UCSD-AML1 (cell line): ENCODE data around the gene BCAS1.

Source experiments
- DNase-seq: peaks from one replicate; lab custom pipeline; 2025; ENCODE audit not compliant: unreplicated experiment; lab: John Stamatoyannopoulos, UW

Gene BCAS1

DNA sequence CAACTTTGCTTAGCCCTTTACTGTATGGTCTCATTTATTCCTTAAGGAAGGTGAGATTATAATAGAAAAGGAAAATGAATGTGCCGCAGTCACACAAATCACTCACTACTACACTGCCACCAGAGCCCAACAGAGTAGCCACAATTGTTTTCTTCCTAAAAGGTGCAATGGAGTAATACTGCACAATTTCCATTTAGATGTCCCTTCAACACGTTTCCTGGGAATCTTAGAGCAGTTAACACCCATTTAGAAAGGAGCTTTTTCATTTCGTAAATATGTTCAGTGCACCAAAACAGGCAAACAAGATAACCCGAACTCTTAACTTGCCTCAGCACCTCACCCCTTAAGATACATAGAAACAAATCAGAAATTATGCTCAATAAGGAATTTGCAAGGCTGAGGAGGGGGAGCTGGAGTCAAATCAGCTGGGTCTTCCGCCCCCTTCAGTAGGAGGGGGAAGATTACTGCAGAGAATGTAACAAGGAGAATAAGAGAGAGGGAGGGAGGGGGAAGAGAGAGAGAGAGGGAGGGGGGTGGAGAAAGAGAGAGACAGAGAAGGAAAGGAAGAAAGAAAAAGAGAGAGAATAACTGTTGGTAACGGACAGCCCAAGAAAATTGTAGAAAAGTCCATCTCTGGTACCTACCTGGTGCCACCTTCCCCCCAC is 155.5 kb downstream of the BCAS1 start:
- DNase-seq, result no peak

DNA sequence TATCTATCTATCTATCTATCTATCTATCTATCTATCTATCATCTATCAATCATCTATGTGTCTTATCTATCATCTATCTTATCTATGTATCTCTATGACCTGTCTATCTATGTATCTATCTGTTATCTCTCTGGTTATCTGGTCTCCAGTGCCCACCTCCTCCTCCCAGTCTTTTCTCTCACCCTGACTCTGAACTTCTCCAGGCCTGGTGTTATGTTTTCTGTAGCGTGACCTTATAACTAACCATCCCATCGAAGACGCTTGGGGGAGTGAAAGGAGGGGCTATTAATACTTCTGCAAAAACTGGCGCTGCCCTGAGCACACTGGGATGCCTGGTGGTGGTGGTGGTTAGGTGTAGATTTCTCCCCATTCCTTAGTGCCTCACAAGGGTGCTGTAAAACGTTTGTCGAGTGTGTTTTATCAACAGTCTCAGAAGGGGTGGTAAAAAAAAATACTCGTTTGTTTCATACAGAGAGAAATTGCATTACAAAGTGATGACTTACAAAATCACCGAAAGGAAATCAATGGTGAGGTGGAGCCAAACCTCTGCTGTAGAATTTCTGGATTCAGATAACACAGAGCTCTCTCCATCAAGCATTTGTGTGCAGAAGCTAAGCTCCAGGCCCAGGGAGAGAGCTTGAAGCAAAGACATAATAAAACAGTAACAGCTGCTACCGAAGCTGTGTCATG is 156.2 kb downstream of the BCAS1 start:
- DNase-seq, result no peak

DNA sequence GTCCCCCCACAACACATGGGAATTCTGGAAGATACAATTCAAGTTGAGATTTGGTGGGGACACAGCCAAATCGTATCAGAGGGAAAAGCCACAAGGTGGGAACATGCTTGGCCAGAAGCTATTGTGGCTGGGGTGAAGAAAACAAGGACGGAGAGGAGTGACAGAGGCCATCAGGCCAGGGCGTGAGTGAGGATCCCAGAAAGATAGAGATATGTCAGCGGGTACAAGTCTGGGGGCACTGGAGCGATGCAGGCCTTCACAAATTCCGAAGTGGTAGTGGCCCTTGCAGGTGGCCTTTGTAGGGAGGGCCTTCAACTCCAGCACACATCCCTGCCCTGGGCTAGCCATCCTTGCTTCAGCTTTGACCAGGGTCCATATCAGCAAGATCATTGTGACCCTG is 159.1 kb downstream of the BCAS1 start:
- no peak for DNase-seq

DNA sequence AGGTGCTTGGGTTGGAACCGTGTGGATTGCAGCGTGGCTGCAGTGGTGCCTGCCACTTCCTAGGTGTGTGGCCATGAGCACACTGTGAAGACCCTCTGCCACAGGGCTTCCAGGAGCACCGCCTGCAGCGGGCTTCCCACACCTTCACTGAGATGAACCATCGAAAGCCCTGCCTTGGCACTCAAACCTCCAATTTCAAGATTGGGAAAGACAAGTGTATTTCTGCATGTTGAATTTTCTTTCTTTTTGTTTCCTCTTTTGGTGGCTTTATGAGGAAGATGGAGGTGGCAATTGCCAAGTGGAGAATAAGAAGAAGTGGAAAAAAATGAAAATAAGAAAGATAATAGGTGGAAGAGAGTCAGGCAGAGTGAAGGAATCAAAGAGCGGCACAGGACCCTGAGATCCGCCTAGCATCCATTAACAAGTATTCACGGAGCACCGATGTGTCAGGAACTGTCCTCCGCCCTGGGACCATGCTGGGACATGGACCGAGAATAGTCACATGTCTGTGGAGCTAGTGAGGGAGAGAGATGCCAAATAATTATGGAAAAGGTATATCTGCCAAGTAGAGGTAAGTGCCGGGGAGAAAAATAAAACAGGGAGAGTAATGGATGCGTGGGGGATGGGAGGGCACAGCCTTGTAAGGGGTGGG is 159.9 kb downstream of the BCAS1 start:
- DNase-seq, result no peak

DNA sequence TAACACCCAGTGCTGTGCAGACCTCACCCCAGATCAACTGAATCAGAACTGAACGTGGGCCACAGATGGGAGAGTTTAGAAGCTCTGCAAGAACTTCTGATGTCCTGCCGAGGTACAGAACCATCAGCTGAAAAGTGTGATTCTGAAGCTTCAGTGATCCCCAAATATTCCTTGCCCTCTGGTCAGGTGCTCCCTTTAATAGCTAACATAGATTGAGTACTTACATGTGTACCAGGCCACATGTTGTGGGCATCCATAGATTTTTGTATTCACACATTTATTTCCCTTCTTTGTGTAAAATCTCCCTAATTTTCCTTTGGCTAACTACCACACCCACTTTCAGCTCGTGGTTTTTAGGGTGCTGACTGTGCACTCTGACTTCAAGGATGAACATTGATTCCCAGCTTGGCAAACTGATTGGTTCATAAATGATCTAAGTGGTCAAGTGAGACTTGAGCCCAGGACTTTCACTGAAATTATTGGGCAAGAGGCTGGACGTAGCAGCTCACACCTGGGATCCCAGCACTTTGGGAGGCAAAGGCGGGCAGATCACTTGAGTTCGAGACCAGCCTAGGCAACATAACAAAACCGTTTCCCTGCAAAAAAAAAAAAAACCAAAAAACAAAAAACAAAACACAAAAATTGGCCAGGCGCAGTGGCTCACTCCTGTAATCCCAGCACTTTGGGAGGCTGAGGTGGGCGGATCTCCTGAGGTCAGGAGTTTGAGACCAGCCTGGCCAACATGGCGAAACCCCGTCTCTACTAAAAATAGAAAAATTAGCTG is 162.2 kb downstream of the BCAS1 start:
- no peak for DNase-seq

DNA sequence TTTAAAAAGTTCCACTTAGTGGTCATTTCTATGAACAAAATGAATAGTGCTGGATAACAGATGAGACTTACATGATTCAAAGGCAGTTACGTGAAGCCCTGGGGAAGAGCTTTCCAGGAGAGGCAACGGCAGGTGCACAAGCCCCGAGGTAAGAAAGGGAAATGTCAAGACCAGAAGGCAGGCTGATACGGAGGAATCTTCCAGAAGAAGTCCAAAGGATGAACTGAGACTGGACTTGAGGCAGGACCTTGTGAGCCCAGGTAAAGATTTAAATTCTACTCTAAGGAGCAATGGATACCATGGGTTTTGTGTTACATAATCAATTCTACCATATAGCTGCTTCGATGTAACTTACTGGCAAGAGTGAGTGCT is 164.6 kb downstream of the BCAS1 start:
- no peak for DNase-seq

DNA sequence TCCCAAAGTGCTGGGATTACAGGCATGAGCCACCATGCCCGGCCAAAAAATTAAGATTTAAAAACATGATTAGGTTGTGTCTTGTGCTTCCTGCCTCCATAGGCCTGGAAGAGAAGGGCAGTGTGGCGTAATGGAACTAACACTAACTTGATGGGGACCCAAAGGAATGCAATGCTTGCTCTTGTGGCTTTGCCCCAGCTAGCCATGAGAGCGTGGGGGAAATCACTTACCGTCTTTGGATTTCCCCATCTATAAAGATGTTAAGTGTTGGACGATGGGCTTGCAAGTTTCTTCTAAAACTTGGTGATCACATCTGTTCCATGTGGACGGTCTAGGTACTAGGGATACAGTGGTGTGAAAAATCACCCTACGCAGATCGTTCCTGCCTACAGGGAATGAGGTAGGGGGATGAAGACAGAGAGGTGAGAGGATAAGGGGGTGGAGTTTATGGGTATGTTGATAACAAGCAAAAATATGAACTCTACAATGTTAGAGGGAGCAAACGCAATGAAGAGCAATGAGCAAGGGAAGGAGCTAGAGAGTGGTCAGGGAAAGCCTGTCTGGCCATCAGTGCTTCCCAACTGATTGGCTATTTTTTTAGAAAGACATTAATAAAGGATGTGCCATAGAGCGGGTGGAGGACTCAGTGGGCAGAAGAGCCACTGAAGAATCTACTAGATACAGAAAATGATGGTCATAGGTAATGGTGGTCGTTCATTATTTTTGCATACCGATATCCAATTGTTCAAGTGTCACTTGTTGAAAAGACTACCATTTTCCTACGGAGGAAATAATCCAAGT is 165.2 kb downstream of the BCAS1 start:
- no peak for DNase-seq

DNA sequence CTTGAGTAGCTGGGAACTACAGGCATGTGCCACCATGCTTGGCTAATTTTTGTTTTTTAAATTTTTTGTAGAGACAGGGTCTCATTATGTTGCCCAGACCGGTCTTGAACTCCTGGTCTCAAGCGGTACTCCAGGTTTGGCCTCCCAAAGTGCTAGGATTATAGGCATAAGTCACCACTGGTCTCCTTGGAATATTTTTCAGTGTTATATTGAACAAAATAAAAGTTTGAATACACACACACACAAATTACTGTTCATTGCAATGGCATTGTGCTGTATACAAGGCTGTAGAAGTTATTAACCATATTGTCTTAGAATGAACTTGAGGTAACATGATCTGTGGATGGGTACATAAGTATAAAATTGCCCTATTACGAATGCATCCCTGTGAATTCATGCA is 166.1 kb downstream of the BCAS1 start:
- no peak for DNase-seq

DNA sequence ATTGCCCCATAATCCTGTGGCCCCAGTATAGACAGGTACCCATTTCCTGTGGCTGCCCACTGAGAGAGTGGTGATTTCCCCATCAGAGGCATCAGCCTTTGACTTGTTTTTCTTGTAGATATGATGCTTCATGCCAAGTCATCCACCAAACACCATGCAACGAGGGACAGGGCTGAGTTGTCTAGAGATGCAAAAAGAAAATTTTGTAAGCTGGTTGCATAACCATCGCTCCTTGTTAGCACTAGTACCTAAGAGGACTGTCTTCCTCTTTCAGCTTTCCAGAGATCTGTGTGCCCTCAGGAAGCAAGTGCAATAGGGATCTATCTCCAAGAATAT is 166.8 kb downstream of the BCAS1 start:
- DNase-seq, result no peak

DNA sequence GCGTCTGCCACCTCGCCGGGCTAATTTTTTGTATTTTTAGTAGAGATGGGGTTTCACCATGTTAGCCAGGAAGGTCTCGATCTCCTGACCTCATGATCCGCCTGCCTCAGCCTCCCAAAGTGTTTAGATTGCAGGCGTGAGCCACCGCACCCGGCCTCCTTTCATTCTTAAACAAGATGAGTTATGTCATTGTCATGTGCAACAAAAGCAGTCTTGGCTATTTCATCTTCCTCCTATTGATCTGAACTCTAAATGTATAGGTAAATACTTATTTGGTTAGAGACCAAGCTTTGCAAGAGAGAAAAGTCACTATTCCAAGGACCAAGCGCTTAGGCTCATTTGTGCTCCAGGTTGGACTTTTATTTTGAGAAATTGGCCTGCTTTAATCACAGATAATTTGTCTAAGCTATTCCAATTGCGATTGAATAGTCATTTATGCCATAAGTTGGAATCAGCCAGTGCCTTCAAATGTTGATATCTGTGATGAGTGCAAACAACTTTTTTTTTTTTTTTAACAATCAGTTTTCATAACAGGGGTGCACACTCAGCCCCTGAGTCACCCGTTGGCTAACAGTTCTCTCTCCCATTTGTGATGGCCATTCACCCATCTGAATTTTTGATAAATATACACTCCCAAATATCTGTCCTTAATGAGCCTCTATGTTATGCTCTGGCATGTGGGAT is 167.3 kb downstream of the BCAS1 start:
- DNase-seq, result no peak

DNA sequence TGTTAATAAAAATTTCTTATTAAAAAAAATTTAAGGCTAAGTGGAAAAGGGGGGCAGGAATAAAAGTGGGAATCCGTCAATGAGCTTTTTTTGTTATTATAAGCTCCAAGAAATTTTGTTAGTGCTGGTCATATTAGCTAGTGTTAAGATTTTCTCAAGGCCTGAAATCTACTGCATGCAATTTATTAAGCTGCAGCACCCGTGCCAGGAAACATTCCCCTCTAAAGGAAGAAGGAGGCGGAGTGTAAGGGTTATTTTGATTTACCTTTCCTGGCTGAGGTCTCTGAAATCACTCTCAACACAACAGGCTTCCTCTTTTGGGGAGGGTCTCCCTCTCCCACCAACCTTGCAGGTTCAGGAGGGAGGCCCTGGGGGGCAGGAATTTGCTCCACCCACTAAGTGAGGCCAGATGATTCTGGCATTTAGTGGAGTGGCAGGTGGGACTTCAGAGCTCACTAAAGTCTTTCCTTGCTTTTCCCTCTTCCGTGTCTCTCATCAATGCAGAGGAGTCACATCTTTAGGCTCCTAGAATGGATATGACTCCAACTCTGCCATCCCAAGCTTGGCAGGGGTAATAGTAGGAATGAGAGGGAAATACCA is 168.8 kb downstream of the BCAS1 start:
- DNase-seq, result no peak

DNA sequence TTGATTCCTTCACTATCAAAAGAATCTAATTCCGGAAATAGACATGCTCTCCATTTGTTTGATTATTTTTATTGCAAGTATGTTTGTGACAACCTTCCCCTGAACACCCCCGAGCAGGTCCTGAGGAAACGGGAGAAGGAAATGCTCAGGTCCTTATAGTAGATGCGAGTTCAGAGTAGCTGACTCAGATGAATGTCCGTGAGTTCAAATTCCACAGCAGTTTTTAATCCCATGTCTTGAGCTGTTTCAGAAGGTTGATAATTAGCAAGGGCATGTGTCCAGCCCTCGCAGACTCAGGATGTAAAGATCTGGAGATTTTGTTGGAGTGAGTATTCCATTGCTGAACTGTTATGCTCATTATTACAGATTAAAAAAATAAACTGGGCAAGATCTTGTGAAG is 169.3 kb downstream of the BCAS1 start:
- DNase-seq, result no peak

DNA sequence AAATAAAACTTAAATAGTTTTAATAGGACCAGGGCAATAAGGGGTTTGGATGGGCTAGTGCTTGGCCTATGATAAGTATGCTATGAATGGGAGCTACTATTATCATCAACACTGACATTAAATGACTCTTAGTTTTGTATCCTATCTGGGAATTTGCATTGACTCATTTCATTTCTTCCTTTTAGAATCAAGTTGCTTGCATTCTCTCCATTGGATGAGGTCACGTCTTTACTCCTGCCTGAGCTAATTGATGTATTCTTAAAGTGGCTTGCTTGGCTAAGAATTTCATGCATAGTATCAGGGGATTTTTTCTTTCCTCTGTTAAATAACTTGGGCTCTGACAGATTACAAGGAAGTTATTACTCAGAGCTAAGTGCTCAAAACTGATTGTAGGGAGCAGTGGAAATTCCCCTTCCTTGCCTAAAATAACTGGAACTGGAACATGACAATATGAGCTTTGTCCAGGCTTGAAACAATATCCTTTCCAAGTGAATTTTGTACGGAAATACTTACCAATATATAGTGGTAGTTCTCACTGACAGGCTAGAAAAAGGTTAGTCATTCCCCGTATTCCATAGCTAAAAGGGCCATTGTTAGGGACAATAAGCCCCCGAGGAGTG is 169.9 kb downstream of the BCAS1 start:
- DNase-seq, result no peak

DNA sequence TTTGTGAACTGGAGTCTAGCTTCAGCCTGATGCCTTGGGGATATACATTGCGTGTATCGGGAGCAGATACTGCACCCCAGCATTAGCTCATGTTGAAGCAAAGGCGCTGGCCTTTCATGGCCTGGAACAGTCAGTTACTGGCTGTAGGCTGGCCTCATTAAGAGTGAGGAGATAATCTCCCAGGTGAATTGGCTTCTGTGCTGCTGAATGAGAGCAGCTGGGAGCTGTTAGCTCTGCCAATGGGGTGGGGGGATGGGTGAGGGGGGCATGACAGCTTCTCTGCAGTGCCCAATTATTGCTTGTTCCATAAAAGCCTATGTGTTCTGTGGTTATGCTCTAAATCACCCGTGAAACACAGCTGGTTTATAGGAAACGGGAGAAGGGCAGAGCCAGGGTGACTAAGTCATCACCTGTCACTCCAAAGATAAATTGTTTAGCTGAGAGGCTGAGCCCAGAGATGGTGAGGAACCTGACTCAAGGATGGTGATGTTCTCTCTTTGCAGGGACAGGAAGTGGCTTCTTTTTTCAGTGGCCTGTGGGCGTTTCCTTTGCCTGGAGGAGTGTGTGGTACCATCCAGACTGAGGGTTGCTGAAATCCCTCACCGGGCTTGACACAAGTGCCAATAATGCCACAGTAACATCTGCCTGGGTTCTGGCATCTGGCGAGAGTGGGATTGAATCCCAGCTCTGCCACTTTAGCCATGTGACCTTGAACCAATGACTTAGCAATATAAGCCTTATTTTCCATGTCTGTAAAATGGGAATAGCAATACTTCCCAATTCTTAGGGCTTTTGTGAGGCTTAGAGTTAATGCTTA is 170.8 kb downstream of the BCAS1 start:
- DNase-seq, result peak; percentile 72

DNA sequence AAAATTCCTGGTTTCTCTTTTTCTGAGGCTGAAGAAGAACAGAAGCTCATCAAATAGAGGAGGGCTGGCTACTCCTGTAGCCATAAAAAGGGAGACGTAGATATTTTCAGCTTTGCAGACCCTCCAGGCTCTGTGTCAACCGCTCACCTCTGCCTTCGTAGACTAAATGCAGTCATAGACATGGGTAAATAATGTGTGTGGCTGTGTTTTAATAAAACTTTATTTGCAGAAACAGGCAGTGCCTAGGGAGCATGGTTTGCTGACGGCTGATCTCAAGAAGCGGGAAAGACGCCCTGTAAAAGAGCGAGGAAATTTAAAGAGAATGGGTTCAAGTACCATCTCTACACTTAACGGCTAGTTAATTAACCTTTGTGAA is 171.8 kb downstream of the BCAS1 start:
- no peak for DNase-seq

DNA sequence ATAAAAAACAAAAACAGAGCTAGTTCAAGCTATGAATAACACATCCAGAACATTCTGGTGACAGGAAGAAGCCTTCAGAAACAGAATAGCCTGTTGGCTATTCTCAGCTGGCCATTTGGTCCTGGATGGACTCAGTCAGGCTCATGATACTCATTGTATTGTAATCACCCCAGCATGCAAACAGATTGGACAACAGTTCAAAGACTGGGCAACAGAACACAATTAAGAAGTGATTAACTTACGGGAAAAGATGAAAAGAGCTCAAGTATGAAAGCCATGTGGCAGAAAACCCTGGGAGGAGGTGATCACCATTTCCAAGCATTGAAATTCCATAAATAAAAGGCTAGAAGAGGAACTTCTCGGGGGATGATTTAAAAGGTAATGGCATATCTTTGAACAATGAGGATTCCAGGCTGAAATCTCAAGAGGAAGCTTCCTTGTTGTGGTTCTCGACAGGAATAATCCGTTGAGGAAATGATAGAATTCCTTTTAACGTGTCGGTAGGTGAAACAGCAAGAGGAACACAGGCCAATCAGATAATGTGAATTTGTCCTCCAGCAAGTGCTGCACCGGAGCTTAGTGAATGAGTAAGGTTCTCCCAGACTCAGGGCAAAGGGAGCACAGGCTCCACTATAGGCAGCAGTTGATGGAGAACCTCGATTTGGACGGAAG is 172.4 kb downstream of the BCAS1 start:
- no peak for DNase-seq

DNA sequence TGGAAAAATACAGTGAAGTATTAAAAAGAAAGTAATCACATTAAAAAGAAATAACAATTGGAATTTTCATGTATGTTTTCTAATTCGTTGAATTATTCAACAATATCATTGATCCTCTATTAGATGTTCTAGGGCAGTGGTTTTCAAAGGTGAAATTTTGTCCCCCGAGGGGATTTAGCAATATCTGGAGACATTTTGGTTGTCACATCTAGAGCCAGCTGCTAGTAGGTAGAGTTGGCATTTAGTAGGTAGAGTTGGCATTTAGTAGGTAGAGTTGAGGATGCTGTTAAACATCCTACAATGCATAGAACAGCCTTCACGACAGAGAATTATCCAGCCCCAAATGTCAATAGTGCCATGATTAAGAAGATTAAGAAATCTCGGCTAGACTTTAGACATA is 173.7 kb downstream of the BCAS1 start:
- no peak for DNase-seq

DNA sequence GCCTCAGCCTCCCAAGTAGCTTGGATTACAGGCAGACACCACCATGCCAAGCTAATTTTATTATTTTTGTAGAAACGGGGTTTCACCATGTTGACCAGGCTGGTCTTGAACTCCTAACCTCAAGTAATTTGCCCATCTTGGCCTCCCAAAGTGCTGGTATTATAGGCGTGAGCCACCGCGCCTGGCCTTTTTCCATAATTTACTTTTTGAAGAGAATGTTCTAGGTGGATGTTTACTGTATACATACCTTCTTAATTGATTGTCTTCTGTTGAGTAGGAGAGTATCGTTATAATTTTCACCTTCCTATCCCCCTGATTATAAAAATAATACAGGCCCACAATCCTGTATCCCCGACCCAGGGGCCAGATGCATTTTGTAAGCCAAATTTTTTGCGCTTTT is 174.4 kb downstream of the BCAS1 start:
- no peak for DNase-seq
